NT2/D1 (cell line): Measurements from ENCODE around the gene PTDSS2.

Experiments used
- DNase-seq: peaks from one replicate; pipeline ENCODE4 v3.0.0-alpha.2; 2011; ENCODE audit warnings: low read depth, low spot score
- H3K27me3 ChIP-seq: 2 replicates; pipeline ENCODE4 v1.6.0; 2011; ENCODE audit warnings: mild to moderate bottlenecking; ENCODE audit not compliant: insufficient read length, insufficient read depth
- H3K36me3 ChIP-seq: 2 replicates; pipeline ENCODE4 v1.6.1; 2011; ENCODE audit warnings: mild to moderate bottlenecking, low read length, mixed read lengths; ENCODE audit not compliant: insufficient read depth, insufficient read length
- H3K4me1 ChIP-seq: 2 replicates; pipeline ENCODE4 v1.5.1; 2011; ENCODE audit not compliant: insufficient read depth, insufficient read length
- H3K4me3 ChIP-seq: 2 replicates; pipeline ENCODE4 v1.5.1; 2011; ENCODE audit warnings: low read depth; ENCODE audit not compliant: insufficient read length
- H3K9ac ChIP-seq: 2 replicates; pipeline ENCODE4 v1.6.0; 2011; ENCODE audit warnings: low read depth; ENCODE audit not compliant: insufficient read length
- H3K9me3 ChIP-seq: 2 replicates; pipeline ENCODE4 v1.5.1; 2011; ENCODE audit warnings: mild to moderate bottlenecking, low read length; ENCODE audit not compliant: insufficient read depth
- SUZ12 ChIP-seq: IDR thresholded peaks from 2 replicates; pipeline ENCODE4 v1.6.1; 2011; ENCODE audit not compliant: insufficient read length, insufficient read depth; ENCODE audit errors: extremely low read depth
- YY1 ChIP-seq: IDR thresholded peaks from 2 replicates; pipeline ENCODE4 v1.6.1; 2011; ENCODE audit not compliant: insufficient read length, insufficient read depth
- ZNF274 ChIP-seq: IDR thresholded peaks from 2 replicates; pipeline ENCODE4 v1.6.1; 2011; ENCODE audit warnings: mild to moderate bottlenecking, low read depth, low read length

Gene PTDSS2

DNA sequence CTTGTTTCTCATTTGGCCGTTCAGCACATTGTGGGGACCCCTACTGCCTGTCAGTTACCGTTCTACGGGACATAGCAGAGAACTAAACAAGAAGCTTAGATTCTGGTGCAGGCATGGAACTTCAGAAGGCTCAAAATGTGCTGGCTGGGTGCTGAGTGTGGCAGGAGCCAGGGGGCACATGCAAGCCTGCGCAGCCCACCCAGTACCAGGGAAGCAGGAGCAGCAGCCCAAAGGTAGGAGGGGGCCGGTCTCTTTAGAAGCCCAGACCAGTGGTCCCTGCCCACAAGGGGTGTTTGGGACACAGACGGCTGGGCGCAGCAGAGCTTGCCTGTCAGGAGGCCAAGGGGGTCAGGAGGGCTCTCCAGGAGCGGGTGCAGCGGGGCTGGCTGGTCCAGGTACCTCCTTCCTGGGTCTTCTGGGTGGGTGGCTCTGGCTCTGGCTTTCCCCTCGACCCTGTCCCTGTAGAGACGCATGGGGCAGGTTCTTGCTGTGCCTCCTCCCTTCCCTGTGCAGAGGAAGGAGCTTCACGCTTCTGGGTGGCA, 2.2 kb downstream of the PTDSS2 start:
- peaks cover 60% of the 10 kb centered on the region for H3K36me3 ChIP-seq
- H3K9ac ChIP-seq, result peak overlapping the region; percentile 24
- H3K9me3 ChIP-seq, result no peaks in the 10 kb centered on the region
- no peak overlapping the region for H3K4me3 ChIP-seq
- no peaks in the 10 kb centered on the region for H3K27me3 ChIP-seq
- DNase-seq, result no peak
- TF ChIP-seq SUZ12 (no peak), ZNF274 (no peak), YY1 (no peak)
- H3K4me1 ChIP-seq, result peaks cover 39% of the 10 kb centered on the region

- DNase-seq, result no peak
- Histone ChIP-seq H3K27me3 (no peaks in the 10 kb centered on the region), H3K4me3 (no peak overlapping the region), H3K9me3 (no peaks in the 10 kb centered on the region), H3K9ac (no peak overlapping the region), H3K36me3 (peaks cover 68% of the 10 kb centered on the region), H3K4me1 (peaks cover 45% of the 10 kb centered on the region)
- TF ChIP-seq SUZ12, result no peak
- no peak for TF ChIP-seq ZNF274
- TF ChIP-seq YY1, result no peak
Observed at GRCh38 chr11:452916-453527, 2.9 kb downstream of the PTDSS2 start.

DNA sequence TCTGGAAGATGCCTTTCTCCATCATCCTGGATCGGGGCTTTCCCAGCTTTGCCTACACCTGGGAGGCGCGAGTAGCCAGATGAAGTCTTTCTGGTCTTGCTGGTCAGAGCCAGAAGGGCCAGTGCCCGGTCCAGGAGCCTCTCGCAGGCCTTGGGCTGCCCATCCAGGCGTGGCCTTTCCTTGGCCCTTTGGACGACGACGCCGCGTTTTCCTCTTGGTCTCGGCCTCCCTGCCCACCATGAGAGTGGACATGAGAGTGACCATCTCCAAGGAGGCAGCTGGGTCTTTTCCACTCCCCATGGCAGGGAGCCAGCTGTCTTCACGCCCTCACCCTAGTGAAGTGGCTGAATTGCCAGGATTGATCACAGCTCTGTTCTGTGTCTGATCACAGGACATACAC, 3.5 kb downstream of the PTDSS2 start:
- Histone ChIP-seq H3K36me3 (peaks cover 70% of the 10 kb centered on the region), H3K9me3 (no peaks in the 10 kb centered on the region), H3K4me1 (peaks cover 45% of the 10 kb centered on the region), H3K27me3 (no peaks in the 10 kb centered on the region), H3K4me3 (no peak overlapping the region), H3K9ac (no peak overlapping the region)
- no peak for TF ChIP-seq YY1
- TF ChIP-seq SUZ12, result no peak
- TF ChIP-seq ZNF274, result no peak
- no peak for DNase-seq

DNA sequence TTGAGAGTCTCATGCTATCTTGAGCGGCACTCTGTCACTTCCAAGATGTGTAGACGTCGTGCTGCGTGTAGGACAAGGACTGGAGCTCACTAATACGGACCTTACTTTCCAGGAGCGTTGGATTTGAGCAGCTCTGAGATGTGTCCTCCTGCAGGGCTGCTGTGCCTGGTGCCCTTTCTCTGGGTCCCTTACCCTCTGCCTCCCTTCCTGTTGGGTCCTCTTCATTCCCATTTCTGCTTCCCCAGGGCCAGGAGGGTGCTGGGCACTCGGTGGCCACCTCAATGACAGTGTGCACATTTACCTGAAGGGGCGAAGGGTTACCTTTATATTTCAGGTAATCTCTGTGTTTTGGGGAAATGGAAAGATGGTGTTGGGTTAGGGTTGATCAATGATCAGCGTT, 4.0 kb downstream of the PTDSS2 start:
- Histone ChIP-seq H3K4me1 (peaks cover 45% of the 10 kb centered on the region), H3K9ac (no peak overlapping the region), H3K4me3 (no peak overlapping the region), H3K9me3 (no peaks in the 10 kb centered on the region), H3K27me3 (no peaks in the 10 kb centered on the region), H3K36me3 (peaks cover 75% of the 10 kb centered on the region)
- DNase-seq, result no peak
- TF ChIP-seq SUZ12, result no peak
- no peak for TF ChIP-seq ZNF274
- no peak for TF ChIP-seq YY1

- Histone ChIP-seq H3K9me3 (no peaks in the 10 kb centered on the region), H3K9ac (peak overlapping the region; percentile 23), H3K36me3 (peaks cover 84% of the 10 kb centered on the region), H3K4me1 (peaks cover 47% of the 10 kb centered on the region), H3K4me3 (no peak overlapping the region), H3K27me3 (no peaks in the 10 kb centered on the region)
- DNase-seq, result no peak
- TF ChIP-seq SUZ12 (no peak), YY1 (no peak), ZNF274 (no peak)
Observed at GRCh38 chr11:454801-455565, 4.9 kb downstream of the PTDSS2 start.

- no peak overlapping the region for H3K4me3 ChIP-seq
- H3K27me3 ChIP-seq, result no peaks in the 10 kb centered on the region
- TF ChIP-seq SUZ12 (no peak), YY1 (no peak), ZNF274 (no peak)
- H3K9ac ChIP-seq, result peak overlapping the region; percentile 45
- peaks cover 47% of the 10 kb centered on the region for H3K4me1 ChIP-seq
- DNase-seq, result no peak
- H3K36me3 ChIP-seq, result peaks cover 91% of the 10 kb centered on the region
- H3K9me3 ChIP-seq, result no peaks in the 10 kb centered on the region
Observed at GRCh38 chr11:455566-456147, 5.6 kb downstream of the PTDSS2 start.

DNA sequence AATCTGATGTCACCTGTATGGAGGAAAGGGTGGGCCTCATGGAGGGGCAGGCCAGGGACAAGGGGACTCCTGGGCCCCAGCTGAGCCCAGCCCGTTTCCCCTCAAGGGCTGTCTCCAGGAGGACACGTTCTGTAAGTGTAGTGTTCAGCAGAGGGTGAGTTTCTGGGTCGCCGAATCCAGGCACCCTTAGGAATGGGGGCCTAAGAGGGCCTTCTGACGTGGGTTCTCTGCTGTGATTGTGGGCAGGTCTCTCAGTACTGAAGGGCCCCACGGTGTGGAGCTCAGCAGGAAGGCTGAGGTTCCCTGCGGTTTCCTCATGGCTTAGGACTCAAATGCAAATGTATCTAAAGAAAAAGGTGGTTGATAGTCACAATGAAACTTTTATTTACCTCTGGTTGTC, 6.5 kb downstream of the PTDSS2 start:
- Histone ChIP-seq H3K4me3 (no peak overlapping the region), H3K9ac (no peak overlapping the region), H3K9me3 (no peaks in the 10 kb centered on the region), H3K27me3 (no peaks in the 10 kb centered on the region), H3K36me3 (peaks cover 95% of the 10 kb centered on the region), H3K4me1 (peaks cover 44% of the 10 kb centered on the region)
- no peak for DNase-seq
- TF ChIP-seq SUZ12, result no peak
- TF ChIP-seq YY1, result no peak
- TF ChIP-seq ZNF274, result no peak
